ENCODE measurements around the gene THBS4. TPM values are rescaled to one million over a fixed set of nuclear protein-coding genes. Genes with fewer than 3 reads are reported as not detected.

The THBS4 gene
- total RNA-seq, 1 donor from 2014 or later: 1.5 TPM

DNA sequence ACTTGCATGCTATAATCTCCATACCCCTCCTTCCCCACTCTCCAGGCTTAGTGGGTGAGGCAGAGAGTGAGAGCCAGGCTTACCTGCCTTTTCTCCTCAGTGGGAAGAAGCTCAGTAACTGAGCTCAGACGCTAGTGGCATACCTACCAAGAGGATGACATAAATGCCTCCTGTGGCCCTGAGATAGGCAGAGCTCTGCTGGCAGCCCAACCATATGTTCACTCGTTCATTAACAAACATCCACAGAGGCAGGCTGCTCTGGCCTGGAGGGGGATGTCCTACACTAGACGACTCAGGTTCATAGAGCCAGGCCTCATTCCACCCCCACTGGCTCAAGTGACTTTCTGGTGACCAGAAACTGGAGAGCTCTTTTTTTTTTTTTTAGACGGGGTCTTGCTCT lies 81.3 kb downstream of the THBS4 start:
- no peak for DNase-seq (ENCODE audit: low spot score)

DNA sequence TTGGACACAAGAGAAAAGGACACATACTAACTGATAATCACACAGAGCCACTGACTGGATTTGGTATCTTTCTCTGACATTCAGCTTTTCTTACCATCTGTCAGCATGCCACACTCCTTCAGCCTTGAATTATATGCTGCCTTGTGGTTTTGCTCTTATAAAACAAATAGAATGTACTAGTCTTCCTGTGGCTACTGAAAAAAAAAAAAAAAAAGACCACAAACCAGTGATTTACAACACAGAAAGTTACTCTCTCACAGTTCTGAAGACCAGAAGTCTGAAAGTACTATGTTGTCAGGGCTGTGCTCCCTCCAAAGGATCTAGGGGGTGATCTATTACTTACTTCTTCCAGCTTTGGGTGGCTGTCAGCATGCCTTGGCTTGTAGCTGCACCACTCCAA lies 82.3 kb downstream of the THBS4 start:
- no peak for DNase-seq (ENCODE audit: low spot score)

DNA sequence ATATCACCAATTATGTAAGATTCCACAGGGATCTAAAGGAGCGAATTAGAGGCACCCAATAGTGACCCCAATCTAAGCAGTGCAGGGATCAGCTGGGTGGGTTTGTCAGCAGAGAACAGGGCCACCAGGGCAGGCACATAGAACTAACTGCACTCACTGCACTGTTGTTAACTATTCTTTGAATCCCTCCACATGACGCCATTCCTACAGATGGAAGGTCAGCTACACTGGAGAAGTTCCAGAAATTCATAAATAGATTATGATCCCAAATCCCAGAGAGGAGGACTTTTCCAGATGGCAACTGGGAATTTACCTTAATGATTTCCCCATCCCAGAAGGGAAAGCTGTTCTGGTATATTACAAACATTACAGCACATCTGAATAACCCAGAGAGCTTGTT lies 84.2 kb downstream of the THBS4 start:
- DNase-seq (ENCODE audit: low spot score): no peak

DNA sequence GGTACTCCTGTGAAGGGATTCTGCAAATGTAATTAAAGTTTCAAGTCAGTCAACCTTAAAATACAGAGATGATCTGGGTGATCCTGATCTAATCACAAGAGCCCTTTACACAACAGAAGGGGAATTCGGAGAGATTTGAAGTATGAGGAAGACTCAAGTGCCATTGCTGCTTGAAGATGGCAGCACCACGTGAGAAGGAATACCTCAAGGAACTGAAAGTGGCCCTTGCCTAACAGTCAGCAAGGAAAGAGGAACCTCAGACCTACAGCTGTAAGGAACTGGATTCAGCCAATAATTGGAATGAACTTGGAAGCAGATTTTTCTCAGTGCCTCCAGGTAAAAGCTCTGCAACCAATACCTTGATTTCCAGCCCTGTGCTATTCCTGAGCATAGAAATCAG lies 87.4 kb downstream of the THBS4 start:
- DNase-seq (ENCODE audit: low spot score): no peak

DNA sequence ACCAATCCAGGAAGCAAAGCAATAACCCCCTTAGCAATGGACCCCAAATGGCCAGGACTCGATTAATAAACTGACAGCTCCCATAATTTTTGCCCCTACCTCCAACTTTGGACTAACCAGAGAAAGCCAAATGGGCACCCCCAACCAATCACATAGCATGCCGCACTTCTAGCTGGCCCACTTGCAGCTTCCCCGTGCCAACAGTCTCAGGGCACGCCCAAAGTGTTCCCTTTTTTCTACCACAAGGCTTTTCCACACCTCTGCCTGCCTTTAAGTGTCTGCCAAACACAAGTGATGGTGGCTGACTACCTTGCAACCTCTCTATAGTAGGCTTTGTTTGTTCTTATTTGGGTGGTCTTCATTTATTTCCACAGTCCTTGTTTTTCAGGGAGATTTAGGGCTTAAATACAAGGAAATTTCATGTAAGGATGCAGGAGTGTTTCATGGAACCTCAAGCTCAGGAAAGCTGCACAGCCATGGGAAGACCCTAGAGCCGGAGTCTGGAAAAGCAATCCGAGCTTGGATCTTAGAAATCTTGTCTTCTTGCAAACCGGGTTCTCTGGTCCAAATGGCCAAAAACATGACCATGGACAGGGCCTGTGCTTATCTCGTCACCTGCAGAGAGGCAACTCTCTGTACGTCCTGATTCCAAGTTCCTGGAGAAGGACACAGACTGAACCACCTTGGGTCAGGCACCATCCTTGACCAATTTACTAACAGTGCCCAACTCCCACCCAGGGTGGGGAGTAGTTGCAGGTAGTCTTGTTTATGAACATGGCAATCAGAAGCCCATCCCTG lies 89.2 kb downstream of the THBS4 start:
- DNase-seq (ENCODE audit: low spot score): no peak

DNA sequence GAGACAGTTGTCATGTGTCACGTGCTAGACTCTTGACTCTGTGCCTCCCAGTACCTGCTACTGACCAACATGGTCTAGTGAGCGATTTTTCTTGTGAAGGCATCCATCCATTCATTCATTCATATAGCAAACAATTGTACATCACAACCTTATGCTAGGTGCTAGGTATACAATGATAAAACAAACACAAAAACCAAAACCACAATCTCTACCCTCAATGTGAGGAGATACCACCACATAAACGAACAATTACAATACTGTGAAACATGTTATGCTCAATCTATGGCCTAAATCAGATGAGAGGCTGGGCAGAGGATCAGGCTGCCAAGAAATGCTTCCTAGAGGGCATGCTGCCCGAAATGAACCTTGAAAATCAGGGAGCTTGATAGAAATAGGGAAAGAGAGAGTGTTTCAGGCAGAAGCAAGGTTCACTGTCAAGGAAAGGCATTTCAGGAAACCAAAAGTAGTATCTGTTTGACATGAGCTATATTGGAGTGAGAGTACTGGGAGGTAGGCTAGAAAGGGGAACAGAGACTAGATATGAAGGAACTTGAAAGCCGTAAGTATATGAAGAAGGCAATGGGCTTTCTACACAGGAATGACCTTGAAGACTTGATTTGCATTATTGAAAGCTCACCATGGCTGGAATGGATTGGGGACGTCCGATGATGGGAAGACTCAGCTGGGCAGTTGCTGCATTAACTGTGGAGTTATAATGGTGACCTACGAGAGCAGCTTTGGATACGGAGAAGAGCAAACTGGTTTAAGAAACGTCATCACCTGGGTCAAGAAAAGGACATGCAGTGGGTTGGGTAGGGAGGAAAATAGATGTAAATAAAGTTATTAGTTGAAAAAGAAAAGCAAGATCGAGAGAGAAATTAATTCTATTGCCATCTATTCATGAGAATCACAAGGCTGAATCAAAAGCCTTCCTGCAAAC lies 90.1 kb downstream of the THBS4 start:
- no peak for DNase-seq (ENCODE audit: low spot score)

DNA sequence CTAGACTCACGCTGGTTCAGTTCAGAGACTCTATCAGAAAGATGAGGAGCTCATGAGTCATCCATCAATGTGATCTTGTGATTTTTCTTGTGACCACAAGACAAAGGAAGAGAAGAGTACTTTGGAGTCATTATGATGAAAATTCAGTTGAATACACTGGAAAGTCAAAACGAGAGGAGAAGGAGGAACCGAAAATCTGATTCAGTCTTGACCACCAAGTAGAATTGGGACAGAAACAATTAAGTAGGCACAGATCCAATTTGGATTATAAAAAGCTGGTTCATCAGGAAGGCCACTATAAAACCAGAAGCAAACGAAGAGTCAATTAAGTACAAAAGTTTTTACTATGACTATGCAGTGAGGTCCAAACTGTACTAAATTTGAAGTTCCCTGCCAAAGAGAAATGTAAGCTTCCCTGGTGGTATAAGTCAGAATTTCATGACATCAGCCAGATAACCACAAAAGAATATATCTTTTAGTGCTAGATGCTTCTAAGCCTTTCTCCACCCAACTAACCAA lies 90.9 kb downstream of the THBS4 start:
- no peak for DNase-seq (ENCODE audit: low spot score)

DNA sequence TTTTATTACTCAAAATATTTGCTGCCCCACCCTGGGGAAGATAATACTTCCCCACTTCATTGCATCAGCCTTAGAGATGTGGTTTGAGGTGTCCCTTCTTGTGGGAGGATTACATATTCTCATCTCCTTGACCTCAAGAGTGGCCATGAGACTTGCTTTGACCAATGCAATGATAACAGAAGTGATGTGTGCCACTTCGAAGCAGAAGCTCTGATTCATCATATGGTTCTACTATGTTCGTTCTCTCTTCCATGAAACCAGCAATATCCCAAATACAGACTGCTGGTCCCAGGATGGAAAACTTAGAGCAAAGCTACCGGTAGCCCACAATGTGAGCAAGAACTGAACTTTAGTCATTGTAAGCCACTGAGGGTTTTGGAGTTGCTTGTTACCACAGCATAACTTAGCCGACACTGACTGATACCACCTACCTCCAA lies 92.0 kb downstream of the THBS4 start:
- DNase-seq (ENCODE audit: low spot score): no peak

DNA sequence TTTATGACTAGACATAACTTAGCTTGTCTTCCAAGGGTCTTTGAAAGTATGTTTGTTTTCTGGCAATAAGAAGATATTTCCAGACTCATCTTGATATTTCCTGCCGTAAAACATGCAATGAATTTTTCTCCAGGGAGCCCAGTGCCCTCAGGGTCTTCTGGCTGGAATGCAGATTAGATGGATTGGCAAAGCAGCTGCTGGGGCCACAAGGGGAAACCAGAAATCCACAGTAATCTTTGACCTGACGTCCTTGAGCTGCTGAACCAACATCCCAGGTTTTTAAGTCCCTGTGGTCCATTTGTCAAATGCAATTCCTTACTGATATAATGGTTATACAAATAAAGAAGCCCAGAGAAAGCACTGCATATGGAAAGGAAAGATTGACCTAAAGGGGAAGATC lies 93.0 kb downstream of the THBS4 start:
- DNase-seq (ENCODE audit: low spot score): no peak

DNA sequence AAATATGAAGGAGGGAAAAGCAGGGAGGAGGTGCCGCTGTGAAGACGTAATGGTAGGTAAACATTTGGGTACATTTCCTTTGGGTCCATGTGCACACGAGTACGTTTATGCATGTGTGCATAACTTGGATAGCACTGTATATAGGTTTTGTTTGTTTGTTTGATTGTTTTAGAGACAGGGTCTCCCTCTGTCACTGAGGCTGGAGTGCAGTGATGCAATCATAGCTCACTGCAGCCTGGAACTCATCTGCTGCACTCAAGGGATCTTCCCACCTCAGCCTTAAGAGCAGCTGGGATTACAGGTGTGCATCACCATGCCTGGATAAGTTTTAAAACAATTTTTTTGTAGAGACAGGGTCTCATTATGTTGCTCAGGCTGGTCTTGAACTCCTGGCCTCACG lies 94.0 kb downstream of the THBS4 start:
- DNase-seq (ENCODE audit: low spot score): no peak

Other genes with a start within 250 kb of the THBS4 start
- 17.0 TPM for gene MTX3, start 44.1 kb upstream of the THBS4 start, total RNA-seq
- 87.2 TPM for gene SERINC5, start 220.7 kb downstream of the THBS4 start, total RNA-seq